HG03159 (cell line): Measurements from ENCODE around the gene RENBP.
A peak's percentile ranks its signal among the peaks of the same experiment; 100 is the strongest.

Experiments
- ATAC-seq: cut with Tn5 transposase; IDR thresholded peaks from one replicate; pipeline ENCODE4 v1.9.1; 2021; ENCODE audit warnings: mild to moderate bottlenecking, moderate library complexity; ENCODE audit not compliant: unreplicated experiment

The RENBP gene

DNA sequence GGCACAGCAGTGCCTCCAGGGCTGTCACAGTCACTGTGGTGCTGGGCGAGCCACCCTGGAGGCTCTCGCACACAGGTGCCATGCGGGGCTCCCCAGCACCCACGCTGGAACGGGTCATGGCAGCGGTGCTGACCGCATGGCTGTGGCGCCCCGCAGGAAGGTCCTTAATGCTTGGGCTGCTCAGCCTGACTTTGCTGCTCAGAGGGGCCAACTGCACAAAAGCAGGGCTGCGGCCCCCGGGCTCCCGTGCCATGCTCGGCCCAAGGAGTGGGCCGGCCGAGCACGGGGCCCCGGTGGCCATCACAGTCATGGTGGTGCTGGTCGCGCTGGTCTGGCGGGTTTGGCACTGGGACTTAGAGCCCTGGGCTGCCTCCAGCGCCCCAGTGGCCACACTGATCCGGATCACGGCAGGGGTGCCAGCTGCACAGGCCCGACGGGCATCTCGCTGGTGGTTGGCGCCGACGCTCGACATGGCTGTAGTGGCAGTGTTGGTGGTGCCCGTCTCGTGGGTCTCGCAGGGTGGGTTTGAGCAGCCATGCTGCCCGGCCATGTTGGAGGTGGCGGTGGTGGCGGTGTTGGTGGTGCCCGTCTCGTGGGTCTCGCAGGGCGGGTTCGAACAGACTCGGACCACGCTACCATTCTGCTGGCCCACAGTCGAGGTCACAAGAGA is 10.2 kb upstream of the RENBP start:
- ATAC-seq = no peak

DNA sequence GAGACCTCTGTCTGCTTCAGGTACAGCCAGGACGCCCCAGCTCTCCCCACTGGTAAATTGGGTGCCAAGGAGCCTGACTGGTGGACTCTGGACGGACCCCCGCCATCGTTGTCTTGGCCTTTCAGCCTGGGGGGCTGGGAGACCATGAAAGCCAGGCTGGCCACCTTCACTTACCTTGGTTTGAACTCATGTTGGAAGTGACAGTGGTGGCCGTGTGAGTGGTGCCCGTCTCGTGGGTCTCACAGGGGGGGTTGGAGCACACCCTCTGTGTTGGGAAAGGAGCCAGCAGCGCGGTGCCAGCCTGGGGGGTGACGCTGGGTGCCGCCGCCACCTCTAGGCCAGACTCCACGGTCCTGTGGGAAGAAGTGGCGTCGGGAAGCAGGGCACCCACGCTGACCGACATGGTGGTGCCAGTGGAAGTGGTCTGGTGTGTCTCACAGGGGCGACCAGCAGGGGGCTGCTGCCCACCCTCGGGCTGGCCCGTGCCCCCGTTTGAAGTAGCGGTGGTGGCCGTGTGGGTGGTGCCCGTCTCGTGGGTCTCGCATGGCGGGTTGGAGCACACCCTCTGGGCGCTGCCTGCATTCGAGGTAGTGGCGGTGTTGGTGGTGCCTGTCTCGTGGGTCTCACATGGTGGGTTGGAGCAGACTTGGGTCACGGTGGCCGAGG is 9.6 kb upstream of the RENBP start:
- no peak for ATAC-seq

- ATAC-seq = no peak
Measured at GRCh38 chrX:153953342-153953830, 8.9 kb upstream of the RENBP start.

DNA sequence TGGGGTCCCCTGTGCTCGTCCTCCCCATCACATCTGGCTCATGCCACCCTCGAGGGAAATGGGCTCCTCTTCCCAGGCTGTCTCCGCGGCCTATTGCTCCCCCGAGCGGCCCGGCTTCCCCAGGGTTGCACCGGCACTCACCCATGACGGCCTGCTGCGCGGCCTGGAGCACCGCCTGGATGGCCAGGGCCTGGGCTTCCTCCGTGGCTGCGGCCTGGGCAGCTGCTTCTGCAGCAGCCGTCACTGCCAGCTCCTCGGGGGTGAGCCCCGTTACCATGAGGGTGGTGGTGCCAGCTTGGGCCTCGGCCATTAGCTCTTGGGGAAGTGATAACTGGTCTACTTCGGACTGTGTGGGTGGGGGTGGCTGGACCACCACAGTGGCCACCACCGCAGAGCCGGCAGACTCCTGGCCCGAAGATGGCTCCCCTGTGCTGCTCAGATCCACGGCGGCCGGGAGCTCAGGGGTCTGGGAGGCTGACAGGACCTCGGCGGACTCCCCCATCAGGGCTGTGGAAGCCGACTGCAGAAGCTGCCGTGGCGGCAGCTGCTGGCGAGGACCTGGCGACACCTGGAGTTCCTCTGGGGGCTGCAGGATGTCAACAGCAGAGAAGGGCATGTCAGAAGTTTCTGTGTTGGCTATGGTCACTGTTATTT is 8.1 kb upstream of the RENBP start:
- ATAC-seq = no peak

DNA sequence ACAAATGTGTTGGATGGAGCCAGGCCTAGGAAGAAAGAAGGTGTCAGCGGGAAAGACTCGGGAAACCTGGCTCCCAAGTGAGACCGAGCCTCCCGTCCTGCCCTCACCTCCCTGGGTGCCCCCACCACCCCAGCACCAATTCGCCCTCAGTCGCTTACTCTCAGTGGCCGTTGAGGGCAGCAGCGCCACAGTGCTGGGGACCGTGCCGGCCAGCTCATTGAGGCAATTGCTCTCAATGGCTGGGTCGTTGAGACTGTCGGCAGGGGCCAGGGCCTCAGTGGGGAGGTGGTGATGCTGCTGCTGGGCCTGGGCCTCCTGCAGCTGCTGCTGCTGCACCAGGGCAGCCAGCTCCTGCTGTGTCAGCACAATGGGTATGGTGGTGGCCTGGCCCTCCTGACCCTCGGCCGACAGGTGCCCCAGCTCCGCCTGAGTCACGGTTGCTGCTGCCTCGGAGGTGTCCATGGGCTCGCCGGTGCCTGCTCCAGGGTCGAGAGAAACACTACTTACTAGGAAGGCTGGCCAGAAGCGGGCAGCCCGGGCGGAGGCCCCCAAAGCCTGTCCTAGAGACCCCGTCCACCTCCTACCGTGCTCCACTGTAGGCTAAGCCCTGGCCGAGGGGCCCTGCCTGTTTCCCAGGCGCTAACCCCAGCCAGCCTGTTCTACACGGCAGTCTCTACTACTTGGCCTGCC is 7.4 kb upstream of the RENBP start:
- ATAC-seq = no peak

DNA sequence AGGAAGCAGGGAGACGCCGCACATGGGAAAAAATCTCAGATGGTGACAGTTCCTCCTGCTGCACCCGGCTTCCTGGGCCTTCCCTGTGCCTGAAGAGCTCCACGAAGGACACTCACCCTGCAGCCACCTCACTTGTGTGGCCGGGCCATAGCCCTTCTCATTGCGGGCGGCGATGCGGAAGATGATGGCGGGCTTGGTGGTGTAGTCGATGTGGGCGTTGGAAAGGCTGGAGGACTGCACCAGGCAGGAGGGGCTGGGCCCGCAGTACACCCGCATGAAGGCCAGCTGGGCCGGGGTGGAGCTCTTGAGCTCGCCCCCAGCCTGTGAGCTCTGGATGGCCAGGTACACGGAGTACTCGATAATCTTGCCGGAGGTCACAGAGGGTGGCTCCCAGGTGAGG is 5.7 kb upstream of the RENBP start:
- no peak for ATAC-seq

DNA sequence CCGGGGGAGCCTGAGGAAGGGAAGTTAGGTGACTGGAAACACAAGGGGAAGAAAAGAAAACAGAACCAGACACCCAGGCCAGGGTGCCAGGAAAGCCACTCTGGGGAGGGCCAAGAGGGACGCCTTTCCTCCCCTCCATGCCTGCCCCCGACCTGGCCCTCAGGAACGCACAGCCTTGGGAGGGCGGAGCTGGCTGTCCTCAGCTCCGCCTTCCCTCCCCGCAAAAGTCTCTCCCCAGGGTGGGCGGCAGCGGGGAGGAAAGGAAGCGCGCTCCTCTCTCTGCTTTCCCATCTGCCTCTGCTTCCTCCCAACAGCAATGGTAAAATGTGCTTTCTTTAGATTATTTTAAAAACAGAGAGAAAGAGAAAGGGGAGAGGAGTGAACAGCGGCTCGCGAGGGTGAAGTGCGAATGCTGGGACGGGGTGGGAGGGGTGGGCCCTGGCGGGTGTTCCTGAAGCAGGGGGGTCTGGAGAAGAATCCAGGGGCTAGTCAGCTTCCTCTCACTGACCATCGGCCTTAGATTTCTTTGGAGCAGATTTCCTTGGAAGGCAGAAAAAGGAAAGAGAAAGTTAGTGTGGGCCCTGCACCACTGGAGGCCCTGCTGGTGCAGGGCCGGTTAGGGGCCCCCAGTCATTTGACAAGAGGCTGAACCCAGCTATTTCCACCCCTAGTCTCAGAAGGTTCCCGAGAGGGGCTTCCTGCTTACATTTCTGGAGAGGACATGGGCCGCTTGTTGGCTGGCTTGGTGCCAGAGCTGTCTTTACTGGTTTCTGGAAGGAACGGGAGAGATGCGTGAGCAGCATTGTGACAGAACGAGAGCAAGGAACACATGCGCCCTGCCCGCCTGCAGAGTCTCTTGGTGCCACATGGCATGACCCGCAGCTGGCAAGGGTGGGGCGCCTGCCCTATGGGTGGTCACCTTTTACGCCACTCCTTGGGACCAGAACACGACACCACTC is 4.7 kb upstream of the RENBP start:
- ATAC-seq = no peak

GRCh38 chrX:153948002-153948466 is 3.6 kb upstream of the RENBP start:
- no peak for ATAC-seq

GRCh38 chrX:153947009-153947769 is 2.7 kb upstream of the RENBP start:
- peak; percentile 64 for ATAC-seq

GRCh38 chrX:153945956-153946943 is 1.8 kb upstream of the RENBP start:
- no peak for ATAC-seq

- no peak for ATAC-seq
Measured at GRCh38 chrX:153944800-153945150, 332 bp upstream of the RENBP start.

DNA sequence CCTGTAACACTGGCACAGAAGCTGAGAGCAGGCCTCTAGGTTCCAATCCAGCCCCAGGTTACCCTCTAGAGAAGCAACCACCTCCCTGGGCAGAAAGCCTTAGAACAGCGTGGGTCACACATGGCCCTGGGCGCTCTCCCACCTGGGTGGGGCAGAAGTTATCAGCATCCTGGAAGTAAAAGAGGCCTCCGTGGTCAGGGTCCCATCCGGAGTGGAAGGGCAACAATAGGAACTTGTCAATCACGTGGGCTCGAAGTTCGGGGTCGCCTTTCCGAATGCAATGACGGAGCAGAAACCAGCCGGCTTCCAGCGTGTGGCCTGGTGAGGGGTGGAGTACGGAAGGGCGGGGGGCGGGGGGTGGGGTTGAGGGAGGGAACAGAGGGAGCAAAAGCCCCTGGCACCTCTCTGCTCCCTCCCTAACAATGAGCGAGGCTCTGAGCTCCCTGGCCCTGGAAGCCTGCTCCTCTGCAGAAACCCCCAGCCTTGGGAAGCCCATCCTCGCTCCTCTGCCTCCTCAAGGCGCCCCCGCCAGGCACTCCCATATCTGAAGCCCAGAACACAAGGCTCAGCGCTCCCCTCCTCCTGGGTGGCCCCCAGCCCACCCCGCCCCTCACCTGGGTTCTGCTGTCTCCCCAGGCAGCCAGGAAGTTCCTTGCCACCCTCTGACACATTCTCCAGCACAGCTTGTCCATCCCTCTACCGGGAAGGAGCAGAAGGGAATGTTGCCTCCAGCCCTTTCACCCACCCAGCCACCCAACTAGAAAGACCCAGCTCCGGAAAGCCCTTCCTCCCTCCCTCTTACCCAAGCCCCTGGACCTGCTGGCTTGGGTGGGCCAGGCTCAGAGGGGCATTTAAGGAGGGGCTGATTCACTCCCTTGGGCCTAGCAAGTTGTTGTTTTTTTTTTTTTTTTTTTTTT is 2.8 kb downstream of the RENBP start:
- no peak for ATAC-seq

DNA sequence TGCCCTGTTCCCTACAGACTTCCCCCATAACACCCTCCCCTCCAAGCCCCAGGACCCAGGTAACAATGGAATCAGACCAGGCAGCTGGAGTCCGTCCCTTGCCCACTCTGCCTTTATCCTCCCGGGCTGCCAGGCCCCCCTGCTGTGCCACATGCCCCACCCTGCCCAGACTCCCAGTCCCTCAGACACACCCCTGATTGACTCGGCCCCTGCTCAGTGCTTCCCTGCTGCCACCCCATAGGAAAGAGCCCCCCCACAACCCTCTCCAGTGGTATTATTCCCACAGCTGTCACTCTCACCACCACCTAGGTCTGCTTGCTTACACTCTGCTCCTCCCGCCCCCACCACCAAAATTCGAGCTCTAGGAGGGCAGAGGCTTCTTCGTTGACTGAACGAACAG is 4.9 kb downstream of the RENBP start:
- no peak for ATAC-seq

DNA sequence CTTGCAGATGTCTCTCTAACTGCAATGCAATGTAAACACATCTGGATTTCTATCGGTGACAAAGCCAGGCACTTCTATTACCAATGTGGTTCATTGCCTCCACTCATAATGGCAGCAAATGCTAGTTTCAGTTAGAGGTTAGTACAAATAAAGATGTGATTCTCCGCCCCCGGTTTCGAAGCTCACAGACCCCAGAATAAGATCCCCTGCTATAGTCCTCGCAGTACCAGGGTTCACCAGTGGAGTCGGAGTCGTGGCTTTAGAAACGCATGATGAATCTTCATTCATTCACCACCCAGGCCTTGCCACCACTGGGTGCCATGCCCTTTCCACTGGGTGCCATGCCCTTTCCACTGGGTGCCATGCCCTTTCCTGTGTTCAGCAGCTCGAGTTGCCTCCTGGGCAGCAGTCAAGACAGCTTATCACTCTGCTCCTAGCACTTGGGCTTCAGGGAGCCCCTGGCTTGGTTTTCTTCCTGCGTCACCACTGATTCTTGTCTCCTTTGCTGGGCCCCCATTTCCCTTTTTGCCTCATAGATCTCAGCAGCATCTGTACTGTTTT is 6.1 kb downstream of the RENBP start:
- ATAC-seq = no peak

- no peak for ATAC-seq
Measured at GRCh38 chrX:153937056-153937455, 7.4 kb downstream of the RENBP start.

GRCh38 chrX:153935326-153935851 is 9.1 kb downstream of the RENBP start:
- ATAC-seq = peak; percentile 11
